HG03139 (cell line): ENCODE results near the gene GAS1.

Experiments
- ATAC-seq: cut with Tn5 transposase; IDR thresholded peaks from one replicate; pipeline ENCODE4 v1.9.1; 2021; ENCODE audit not compliant: unreplicated experiment

The GAS1 gene

DNA sequence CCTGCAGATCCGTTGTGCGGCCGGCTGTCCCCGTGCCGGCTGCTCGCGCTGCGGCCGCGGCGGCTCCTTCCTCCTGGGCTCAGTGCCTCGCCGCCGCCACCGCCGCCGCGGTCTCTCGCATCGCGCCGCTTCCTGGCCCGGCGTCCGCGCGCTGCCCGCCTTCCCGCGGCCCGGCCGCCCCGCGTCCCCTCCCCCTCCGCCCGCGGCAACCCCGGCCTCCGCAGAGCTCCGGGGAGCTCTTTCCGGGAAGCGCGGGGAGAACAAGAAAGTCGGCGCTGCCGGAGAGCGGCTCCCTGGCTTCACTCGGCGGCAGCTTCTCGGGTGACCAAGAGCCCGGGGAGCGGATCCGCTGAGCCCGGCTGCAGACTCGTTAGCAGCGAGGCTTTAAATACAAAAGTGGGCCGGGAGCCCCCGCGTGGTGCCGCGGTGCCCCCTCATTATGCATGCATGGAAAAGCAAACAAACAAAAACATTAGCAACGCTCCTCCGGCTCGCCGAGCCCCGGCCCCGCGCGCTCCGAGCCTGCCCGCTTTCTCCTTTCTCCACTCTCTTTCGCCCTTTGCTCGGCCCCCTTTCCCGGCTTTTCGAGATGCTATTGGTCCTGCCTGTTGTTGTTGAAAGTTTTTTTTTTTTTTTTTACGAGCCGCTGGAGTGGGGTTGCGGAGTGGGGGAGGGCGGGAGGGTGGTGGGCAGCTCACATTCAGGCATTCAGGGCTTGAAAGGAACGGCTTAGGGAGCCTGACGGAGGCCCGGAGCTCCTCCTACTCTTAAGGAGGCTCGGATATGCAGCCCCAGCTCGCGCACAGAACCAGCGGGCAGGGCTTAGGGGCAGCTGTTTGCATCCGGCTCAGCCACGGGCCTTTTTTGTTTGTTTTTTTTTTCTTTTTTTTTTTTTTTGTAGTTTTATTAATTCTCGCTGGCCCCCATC is at the start of gene GAS1:
Gene GAS1, minus strand, starts transcription at position 361 of the 928 bp plus-strand sequence. CDS start 727 bp downstream, outside the sequence.
- peak; percentile 56 for ATAC-seq

DNA sequence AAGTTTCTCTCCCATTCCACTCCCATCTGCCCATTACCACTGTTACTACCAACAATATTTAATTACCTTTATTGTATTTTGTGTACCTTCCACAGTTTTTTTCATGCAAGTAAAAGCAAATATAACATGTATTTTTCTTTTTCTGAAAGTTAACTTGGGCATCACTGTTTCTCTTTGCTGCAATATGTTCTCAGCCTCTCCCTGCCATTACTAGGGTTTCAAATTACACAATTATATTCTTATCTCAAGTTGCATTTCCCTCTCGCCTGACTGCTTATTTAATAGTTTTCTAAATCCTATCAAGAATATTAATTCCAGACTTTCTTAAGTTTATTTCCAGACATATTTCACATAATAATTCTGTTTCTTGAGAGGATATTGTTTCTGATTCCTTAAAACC is 46.9 kb upstream of the GAS1 start:
- no peak for ATAC-seq

DNA sequence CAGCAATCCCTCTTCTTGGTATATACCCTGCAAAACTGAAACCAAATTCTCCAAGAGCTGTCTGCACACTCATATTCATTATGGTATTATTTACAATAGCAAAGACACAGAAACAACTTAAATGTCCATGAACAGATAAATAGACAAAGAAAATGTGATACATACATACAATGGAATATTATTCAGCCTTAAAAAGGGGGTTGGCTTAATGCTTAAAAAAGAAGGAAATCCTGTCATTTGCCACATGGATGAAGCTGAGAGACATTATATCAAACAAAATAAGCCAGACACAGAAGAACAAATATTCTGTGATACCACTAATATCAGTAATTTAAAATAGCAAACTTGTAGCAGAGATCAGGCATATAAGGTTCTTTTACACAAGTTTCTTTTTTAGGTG is 46.5 kb upstream of the GAS1 start:
- no peak for ATAC-seq

GRCh38 chr9:86991077-86991476 is 43.8 kb upstream of the GAS1 start:
- no peak for ATAC-seq

DNA sequence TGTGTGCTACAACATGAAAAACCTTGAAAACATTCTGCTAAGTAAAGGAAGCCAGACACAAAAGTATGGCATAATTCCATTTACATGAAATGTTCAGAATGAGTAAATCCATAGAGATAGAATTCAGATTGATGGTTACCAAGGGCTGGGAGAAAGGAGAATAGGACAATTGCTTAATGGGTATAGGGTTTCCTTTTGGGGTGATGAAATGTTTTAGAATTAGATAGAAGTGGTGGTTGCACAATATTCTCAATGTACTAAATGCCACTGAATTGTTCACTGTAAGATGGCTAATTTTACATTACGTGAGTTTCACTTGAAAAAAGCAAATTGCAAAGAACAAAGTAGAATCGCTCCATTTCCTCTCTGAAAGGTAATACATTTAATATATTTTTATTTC is 43.0 kb upstream of the GAS1 start:
- no peak for ATAC-seq

- no peak for ATAC-seq
Observed at GRCh38 chr9:86987900-86988299, 40.6 kb upstream of the GAS1 start.

DNA sequence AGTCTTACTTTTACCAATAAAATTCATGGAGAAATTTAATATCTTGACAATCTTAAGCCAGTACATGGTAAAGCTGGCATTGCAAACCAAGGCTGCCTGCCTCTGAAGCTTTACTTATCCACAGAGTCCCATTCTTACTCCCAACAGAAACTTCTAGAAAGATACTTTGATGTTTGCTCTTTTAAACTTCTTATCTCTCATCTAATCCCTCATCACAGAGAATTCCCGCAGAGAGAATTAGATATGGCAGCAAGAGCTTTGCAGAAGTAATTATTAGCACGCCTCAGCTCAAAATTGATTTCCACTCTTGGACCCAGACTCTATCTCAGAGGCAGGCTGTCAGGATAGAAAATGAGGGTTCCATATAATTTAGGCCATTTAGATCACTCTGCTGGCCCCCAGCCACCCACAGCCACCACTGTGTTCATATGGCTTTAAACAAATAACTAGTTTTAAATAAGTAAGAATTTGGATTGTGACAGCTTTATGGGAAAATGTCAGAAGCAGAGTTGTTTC is 37.9 kb upstream of the GAS1 start:
- no peak for ATAC-seq

DNA sequence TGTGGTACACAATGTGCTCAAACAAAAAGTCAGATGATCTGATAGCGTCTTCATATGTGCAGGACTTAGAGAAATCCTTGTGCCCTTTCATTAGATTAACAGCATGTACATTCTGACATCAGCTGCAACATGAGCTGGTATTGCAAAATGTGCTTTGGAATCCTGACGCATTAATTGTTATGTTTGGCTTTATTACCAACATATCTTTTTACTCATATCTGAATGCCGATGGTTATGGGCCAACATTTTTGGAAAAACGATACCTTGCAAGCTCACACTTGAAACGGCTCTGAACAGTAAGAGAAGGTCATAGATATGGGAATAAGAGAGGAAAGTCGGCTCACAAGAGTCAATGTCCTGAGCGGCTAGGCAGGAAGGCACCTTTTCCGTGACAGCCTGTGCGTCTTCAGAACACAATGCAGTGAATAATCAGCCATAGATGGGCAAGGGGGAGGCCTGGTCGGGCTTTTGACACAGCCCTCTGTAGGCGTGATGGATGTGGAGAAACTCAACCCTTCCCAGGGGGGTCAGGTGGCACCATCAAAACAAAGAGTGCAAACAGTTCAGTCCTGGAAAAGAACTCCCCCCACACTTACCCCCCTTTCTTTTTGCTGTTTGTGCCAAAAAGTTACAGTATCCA is 36.4 kb upstream of the GAS1 start:
- no peak for ATAC-seq

- ATAC-seq: no peak
Observed at GRCh38 chr9:86983249-86983619, 35.9 kb upstream of the GAS1 start.

DNA sequence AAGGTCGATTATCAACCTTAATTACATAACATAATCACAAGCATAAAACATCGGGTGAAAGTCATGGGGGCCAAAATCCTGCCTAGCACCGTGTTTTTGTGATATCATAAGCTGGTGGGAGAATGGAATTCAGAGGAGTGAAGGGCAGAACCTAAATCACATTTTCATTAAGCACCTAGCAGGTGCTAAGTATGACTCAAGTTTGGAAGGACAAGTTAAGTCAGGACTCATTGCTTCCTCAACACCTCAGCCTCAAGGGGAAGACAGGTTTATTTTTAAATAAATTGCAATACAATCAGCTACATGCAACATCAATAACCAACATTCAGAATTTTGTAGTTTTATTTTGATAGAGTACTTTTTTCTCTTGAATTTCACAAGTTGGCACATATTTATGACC is 33.5 kb upstream of the GAS1 start:
- no peak for ATAC-seq

- ATAC-seq: no peak
Observed at GRCh38 chr9:86979657-86980056, 32.4 kb upstream of the GAS1 start.

DNA sequence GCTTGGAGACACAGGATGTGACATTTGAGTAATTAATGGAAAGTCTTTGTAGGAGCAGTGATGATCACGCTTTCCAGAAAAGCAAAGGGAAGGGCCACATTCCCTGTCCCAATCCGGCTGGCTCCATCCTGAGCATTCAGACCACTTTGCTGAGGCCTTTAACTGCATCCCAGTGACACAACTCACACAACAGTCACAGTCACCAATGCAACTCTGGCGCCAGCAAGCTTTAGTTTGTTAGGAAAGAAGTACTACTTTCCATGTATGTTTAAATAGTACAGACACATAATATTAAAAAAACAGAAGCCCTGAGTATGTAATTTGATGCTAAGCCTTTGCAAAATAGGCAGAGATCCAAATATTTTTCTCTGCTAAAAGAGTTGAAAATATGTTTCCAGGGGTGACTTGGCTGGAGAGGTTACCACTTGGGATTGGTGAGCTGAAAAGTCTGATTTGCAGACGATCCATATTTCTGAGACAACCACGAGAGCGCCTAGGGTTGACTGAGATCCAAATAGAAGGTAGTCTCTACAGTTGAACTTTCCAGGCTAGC is 31.7 kb upstream of the GAS1 start:
- ATAC-seq: no peak

DNA sequence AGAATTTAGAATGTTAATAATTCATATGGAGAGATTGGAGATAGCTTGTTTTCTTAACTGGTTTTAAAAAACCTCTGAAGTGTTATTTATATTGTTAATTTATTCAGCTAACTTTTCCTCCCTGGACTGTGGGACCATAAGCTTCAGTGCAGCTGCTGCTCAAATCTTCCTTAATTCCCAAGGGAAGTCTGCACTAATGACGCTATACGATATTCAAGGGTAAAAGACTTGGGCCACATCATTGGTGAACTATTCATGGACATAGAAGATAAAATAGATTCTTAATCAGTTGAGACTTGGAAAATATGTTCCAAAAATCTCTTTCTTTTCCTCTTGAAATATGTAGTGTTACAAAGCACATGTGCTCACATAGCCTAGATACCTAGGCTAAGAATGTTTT is 31.1 kb upstream of the GAS1 start:
- ATAC-seq: no peak

- no peak for ATAC-seq
Observed at GRCh38 chr9:86977205-86977835, 30.0 kb upstream of the GAS1 start.

GRCh38 chr9:86975606-86976005 is 28.3 kb upstream of the GAS1 start:
- ATAC-seq: no peak

- ATAC-seq: no peak
Observed at GRCh38 chr9:86975036-86975435, 27.7 kb upstream of the GAS1 start.

DNA sequence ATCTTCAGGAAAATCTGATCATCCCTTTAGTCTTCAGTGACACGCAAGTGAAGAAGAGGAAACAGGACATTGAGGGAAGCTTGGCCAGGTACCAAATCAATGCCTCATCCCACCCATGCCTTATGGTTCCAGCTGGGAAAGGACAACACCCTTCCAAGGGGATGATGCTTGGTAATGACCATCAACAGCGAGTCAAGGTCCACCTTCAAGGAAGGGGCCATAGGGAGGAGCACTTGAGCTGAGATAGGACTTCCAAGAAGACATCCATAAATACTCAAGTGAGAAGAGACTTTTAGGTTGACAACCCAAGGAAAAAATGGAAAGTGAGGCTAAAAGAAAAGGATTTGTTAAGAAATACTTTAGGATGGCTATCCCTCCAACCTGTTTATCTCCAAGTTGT is 27.1 kb upstream of the GAS1 start:
- no peak for ATAC-seq

- ATAC-seq: no peak
Observed at GRCh38 chr9:86971742-86972141, 24.4 kb upstream of the GAS1 start.

DNA sequence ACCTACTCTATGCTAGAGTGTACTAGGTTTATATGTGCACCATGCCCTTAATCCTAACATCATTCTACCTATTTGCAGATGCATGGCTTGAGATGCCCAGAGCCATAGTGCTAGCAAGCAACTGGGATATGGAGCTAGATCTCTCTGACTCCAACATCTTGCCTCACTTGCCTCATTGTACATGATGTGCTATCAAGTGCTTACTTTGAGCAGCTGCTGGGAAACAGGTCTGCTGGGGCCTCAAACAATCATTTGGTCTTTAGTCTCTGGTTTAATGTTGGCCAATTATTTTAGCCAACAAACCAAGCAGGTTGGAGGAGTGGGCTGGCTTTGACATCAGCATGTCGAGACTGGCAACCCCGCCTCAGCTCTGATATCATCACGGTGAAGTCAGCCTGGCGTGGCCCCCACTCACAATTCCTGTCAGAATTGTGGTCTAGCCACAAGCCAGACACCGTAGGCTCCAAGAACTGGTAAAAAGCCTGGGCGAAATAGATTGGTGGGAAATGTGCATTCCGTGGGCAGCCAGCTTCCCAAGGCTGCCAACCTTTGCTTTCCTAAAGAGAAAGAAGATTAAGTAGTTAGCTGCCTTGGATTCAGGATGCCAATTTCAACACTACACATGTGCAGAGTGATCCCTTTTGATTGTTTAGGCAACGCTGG is 21.1 kb upstream of the GAS1 start:
- ATAC-seq: no peak

DNA sequence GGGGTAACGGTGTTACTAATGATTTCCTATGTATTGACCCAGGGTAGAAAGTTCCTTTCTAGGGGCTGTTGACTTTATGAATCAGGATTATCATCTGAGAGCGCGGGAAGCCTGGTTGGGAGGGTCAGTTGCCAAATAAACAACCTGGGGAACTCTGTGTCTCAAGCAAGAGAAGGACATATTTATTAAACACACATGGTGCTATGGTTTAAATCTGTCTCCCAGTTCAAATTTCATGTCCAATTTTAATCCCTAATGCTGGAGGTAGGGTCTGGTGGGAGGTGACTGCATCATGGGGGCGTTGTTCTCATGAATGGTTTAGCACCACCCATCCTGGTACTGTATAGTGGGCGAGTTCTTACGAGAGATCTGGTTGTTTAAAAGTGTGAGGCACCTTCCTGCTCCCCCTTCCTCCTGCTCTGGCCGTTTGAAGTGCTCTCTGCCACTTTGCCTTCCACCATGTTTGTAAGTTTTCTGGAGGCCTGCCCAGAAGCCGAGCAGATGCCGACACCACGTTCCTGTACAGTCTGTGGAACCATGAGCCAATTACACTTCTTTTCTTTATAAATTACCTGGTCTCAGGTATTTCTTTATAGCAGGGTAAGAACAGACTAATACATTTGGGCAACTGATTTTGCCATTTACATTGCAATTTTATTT is 19.7 kb upstream of the GAS1 start:
- no peak for ATAC-seq
